ENCODE data around the gene SLC10A3. TPM values are rescaled to one million over a fixed set of nuclear protein-coding genes. Genes with fewer than 3 reads are reported as not detected.

SLC10A3 gene, protein sequence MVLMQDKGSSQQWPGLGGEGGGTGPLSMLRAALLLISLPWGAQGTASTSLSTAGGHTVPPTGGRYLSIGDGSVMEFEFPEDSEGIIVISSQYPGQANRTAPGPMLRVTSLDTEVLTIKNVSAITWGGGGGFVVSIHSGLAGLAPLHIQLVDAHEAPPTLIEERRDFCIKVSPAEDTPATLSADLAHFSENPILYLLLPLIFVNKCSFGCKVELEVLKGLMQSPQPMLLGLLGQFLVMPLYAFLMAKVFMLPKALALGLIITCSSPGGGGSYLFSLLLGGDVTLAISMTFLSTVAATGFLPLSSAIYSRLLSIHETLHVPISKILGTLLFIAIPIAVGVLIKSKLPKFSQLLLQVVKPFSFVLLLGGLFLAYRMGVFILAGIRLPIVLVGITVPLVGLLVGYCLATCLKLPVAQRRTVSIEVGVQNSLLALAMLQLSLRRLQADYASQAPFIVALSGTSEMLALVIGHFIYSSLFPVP
- total RNA-seq = 15.9 and 16.5 TPM in 2 replicates

DNA sequence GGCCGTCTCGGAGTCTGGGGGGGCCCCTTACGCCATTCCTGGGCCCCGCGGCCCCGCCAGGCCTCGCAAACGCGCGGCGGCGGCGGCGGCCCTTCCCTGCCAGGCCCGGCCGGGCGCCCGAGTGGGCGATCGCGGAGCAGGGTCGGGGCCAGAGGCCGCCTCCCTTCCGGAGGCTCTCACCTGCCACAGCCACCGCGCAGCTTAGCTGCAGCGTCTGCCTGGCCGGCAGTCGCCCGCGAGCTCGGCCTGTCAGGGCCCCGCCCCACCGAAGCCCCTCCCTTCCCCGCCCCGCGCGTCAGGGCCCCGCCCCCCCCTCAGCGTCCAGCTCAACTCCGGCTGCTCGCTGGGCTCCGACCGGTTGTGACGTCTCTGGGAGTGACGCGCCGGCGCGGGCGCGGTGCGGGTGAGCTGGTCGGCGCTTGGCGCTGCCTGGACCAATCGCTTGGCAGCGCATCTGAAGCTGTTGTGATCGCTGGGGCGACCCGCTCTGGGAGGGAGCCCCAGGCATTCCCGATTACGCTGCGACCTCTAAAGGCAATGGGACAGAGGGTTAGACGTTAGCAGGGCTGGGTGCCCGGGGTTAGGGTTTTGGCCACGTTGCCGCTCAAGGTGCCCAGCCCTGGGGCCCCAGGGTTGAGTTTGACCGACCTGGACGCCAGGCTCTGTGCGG is at the start of gene SLC10A3:
Gene SLC10A3, minus strand, starts transcription at position 216 of the 670 bp plus-strand sequence. CDS start 1,689 bp downstream, outside the sequence.

DNA sequence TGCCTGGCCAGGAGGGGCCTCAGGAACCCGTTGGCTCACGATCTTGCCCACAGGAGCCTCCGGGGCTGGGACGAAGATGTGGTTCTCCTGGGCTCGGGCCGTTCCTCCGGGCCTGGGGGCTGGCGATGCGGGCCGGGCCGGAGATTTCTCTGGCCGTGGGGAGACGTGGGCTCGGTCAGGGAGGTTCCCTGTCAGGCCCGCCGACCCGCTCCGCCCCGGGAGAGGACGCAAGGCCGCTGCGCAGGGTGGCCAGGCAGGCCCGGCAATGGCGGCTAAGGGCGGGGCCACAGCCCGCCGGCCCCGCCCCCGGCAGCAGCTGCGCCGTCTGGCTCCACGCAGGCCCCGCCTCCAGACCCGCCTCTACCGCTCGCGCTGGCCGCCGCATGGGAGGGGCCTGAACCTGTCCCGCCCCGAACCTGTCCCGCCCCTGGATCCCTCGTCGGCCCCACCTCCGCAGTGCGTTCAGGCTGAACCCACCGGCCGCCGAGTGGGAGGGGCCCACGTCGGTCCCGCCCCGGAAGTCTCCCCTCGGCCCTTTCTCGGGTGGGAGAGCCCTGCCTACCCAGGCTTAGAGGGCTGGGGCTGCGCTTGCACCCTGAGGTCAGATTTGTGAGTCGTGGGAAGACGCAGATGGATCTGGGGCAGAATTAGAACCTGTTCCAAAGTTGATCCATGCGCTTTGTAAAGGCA is 25.7 kb upstream of the SLC10A3 start, which contains the start of gene FAM3A:
Gene FAM3A, minus strand, starts transcription at position 267 of the 690 bp plus-strand sequence. CDS start 460 bp downstream, outside the sequence.

DNA sequence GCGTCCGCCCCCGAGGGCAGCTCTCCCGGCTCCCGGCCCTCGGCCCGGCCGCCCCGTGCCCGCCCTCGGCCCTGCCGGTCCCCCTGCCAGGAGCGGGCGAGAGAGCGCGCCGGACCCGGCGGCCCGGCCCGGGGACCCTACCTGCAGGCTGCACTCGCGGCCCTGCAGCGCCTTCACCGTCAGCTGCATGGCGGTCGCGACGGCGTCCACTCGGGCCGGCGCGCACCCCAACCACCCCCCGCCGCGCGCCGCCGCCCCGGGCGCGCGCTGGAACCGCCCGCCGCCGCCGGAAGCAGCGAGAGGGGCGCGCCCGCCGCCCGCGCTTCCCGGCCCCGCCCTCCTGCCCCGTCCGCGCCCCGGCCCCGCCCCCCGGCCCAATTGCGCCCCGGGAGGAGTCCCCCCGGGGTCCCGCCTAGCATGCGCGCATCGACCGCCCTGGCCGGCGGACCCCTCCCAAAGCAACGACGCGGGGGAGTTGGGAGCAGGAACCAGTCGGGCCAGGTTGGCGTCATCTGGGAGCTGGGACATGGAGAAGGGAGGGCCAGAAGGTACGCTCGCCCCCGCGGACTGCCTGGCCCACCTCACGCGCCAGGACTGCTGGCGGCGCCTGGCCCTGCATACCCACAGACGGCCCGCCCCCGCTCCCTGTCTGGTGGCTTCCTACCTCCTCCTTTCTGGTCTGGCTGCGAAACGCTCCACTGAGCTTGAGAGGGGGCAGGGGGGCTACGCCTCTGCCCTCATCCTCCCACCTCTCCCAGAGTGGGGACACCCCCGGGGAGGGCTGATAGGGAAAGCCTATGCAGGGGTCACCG is 3.8 kb downstream of the SLC10A3 start, which contains the start of gene UBL4A:
Gene UBL4A, minus strand, starts transcription at position 220 of the 812 bp plus-strand sequence. Its CDS starts 31 bp downstream, at position 189.

DNA sequence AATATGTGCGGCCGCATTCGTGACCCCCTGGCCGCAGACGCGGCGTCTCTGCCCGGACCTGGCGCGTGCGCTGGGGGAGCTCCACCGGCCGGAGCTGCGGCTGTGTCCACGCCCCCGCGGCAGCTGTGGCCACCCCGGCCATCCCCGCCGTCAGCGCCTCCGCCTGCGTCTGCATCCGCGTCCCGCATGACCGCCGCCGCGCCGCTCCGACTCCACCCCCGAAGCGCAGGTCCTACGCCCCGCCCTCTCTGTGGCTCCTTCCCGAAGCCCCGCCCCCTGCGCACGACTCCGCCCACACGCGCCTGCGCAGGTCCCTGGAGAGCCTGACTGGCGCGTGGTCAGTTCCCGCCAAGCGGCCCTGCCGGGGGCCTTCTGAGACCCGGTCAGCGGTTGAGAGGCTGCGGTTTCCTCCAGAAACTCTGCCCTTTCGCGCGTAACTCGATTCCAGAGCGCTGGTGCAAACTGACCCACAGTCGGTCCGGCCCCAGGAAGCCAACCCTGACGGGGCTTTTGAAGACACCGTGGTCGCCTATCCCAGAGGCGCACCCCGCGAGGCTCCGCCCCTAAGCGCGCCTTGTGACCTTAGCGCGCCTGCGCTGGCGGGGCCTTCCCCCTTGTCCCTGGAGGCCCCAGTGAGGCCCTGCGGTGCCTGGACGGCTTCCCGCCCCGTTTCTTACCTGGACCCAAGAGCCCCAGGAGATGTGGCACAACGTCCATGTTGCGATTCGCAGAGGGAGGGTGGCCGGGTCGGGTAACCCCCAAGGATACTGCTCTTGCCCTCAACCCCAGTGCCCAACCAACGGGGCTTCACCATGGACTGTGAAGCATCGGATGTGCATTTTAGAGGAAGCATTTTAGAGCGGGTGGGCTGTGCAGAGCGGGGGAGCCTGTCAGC is 11.5 kb downstream of the SLC10A3 start, which contains the start of gene LAGE3:
Gene LAGE3, minus strand, starts transcription at position 554 of the 895 bp plus-strand sequence. Its CDS starts 366 bp downstream, at position 188.

DNA sequence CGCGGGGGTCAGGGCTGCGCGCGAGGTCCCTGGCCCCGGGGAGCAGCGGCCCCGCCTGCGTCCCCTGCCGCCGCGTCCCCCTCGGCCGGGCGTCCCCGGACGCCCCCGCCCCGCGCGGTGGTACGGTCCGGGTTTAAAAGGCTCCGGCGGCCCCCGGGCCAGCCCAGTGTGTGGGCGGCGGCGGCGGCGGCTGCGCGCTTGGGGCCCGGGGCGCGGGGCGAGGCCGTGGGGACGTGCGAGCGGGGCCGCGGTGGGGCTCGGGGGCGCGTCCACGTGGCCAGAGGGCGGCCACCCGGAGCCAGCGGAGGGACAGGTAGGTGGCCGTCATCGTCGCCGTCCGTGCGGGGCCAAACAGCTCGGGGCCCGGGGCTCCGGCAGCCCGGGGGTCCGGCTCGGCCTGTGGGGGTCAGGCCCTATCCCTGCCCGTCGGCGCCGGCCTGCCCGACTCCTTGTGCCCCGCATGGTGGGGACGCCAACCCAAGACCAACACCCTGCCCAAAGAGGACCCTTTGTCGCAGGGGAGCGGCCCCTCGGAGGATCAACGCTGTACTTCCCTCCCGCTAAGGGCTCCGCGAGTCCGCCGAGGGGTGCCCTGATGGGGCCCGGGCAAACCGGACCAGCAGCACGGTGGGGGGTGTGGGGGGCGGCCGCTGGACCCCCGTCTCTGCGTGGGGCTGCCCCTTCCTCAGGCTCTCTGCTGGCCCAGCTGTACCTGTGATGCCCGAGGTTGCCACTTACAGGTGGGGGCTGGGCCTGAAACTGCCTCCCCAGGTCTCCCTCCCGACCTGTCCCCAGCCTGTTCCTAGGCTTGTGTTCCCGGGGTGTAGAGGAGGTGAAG is 32.1 kb downstream of the SLC10A3 start, which contains the start of gene PLXNA3:
Gene PLXNA3, plus strand, starts transcription at position 166 of the 838 bp plus-strand sequence. CDS start 1,903 bp downstream, outside the sequence.

DNA sequence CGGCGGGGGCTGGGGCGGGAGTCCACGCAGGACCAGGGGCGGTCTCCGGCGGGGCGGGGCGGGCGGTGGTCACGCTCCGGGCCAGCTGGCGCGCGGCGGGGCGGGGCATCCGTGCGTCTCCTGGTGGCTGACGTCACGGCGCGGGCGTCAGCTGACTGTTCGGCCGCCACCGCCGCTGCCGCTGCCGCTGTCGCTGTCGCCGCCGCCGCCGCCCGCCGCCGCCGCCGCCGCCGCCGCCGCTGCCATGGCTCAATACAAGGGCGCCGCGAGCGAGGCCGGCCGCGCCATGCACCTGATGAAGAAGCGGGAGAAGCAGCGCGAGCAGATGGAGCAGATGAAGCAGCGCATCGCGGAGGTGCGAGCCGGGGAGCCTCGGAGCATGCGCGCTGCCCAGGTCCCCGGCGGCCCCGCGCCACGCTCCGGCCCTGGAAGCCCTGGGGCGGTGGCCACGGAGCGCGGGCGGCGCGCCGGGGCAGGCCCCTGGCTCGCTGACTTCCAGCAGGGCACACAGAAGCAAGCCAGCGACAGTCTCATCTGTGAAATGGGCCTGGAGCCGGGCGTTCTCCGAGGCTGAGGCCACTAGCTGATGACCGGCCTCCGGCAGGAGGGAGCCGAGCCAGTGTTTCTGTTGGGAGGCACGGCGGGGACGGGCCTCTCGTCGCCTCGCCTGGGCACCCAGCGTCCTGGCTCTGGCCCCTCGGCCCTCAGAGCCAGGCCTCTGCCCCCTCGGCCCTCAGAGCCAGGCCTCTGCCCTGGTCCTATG is 46.3 kb downstream of the SLC10A3 start, which contains the start of gene FAM50A:
Gene FAM50A, plus strand, starts transcription at position 150 of the 763 bp plus-strand sequence. Its CDS starts 95 bp downstream, at position 245.

Other genes starting within 250 kb of the SLC10A3 start
- gene OPN1MW3, start 233.0 kb downstream of the SLC10A3 start, total RNA-seq = not detected in 2 replicates
- not detected in 2 replicates for gene TEX28, start 195.5 kb downstream of the SLC10A3 start, total RNA-seq
- gene TKTL1, start 194.8 kb downstream of the SLC10A3 start, total RNA-seq = not detected in 2 replicates
- 2,321 and 2,651 TPM in 2 replicates for gene FLNA, start 116.0 kb downstream of the SLC10A3 start, total RNA-seq
- gene EMD, start 111.3 kb downstream of the SLC10A3 start, total RNA-seq = 24.4 and 27.7 TPM in 2 replicates
- gene RPL10, start 92.3 kb downstream of the SLC10A3 start, total RNA-seq = 2,053 and 2,384 TPM in 2 replicates
- gene DNASE1L1, start 81.4 kb downstream of the SLC10A3 start, total RNA-seq = 128 and 141 TPM in 2 replicates
- 13.3 and 16.0 TPM in 2 replicates for gene TAFAZZIN, start 79.1 kb downstream of the SLC10A3 start, total RNA-seq
- 55.6 and 70.9 TPM in 2 replicates for gene ATP6AP1, start 62.0 kb downstream of the SLC10A3 start, total RNA-seq
- gene GDI1, start 53.5 kb downstream of the SLC10A3 start, total RNA-seq = 90.6 and 111 TPM in 2 replicates
- 107 and 133 TPM in 2 replicates for gene FAM50A, start 46.5 kb downstream of the SLC10A3 start, total RNA-seq
- gene PLXNA3, start 32.3 kb downstream of the SLC10A3 start, total RNA-seq = 20.3 and 22.1 TPM in 2 replicates
- 14.2 and 20.3 TPM in 2 replicates for gene LAGE3, start 11.3 kb downstream of the SLC10A3 start, total RNA-seq
- 35.7 and 43.7 TPM in 2 replicates for gene UBL4A, start 4.0 kb downstream of the SLC10A3 start, total RNA-seq
- 29.7 and 31.0 TPM in 2 replicates for gene FAM3A, start 25.6 kb upstream of the SLC10A3 start, total RNA-seq
- 73.5 and 79.2 TPM in 2 replicates for gene G6PD, start 56.2 kb upstream of the SLC10A3 start, total RNA-seq
- 13.6 and 13.8 TPM in 2 replicates for gene IKBKG, start 57.0 kb upstream of the SLC10A3 start, total RNA-seq
- not detected in 2 replicates for gene CTAG1A, start 94.5 kb upstream of the SLC10A3 start, total RNA-seq
- not detected in 2 replicates for gene CTAG1B, start 128.7 kb upstream of the SLC10A3 start, total RNA-seq
- gene CTAG2, start 162.9 kb upstream of the SLC10A3 start, total RNA-seq = not detected in 2 replicates